NOMO-1 (cell line): Measurements from ENCODE around the gene P2RX2.

Source experiments
- DNase-seq, 2 experiments: peaks; one replicate each; lab custom pipeline; 2025; ENCODE audit not compliant: unreplicated experiment in 2 of 2; lab: John Stamatoyannopoulos, UW

Gene P2RX2

GRCh38 chr12:132600048-132601032, 18.2 kb upstream of the P2RX2 start:
- DNase-seq, result peak; percentile 72 to 82

- DNase-seq, result no peak
These were observed 17.2 kb upstream of the P2RX2 start for GRCh38 chr12:132601171-132601883.

DNA sequence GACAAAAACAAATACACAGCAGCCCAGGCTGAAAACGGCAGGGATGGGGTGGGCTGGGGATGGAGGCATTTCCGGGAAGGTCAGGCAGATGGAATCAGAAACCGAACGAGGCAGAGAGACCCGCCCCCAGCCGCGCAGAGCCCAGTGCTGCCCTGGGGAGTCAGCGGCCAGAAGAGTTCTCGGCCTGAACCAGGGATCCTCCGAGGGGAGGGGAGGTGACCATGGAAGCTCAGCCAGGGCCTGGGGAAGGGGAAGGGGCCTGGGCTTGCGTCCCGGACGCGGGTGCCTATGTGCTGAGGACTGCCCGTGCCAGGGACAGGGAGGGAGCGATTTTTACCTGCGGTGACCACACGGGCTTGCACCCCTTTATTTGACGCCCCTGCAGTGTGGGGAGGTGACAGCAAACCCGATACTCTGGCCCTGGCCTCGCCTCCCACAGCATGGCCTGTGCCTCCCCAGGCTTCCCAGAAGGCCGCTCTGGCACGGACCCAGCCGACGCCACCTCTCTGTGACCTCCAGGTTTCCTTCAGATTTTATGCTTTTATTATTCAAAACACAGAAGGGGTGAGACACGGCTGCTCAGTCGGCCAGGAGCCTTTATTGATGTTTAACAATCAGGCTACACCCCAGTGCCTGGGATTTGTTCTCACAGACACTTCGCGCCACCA, 15.9 kb upstream of the P2RX2 start:
- DNase-seq, result no peak

GRCh38 chr12:132603240-132604150, 15.1 kb upstream of the P2RX2 start:
- DNase-seq, result no peak

DNA sequence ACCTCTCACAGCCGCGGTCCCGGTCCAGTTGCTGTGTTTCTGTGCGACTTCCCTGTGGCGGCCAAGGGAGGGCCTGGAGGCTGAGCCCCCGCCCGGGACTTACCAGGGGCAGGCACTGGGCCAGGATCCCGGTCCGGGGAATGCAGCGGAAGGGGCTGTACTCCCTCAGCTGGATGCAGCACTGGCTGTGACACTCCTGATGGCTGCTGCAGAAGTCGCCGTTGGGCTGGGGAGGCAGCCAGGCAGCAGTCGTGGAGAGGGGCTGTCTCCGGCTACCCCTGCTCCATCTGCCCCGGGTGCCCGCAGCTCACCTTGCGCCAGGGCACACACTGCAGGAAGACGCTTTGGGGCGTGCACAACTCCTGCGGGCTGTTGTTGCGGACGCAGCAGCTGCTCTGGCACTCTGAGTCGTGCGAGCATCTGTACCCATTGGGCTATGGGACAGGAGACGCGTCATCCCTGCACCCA, 14.4 kb upstream of the P2RX2 start:
- no peak for DNase-seq

DNA sequence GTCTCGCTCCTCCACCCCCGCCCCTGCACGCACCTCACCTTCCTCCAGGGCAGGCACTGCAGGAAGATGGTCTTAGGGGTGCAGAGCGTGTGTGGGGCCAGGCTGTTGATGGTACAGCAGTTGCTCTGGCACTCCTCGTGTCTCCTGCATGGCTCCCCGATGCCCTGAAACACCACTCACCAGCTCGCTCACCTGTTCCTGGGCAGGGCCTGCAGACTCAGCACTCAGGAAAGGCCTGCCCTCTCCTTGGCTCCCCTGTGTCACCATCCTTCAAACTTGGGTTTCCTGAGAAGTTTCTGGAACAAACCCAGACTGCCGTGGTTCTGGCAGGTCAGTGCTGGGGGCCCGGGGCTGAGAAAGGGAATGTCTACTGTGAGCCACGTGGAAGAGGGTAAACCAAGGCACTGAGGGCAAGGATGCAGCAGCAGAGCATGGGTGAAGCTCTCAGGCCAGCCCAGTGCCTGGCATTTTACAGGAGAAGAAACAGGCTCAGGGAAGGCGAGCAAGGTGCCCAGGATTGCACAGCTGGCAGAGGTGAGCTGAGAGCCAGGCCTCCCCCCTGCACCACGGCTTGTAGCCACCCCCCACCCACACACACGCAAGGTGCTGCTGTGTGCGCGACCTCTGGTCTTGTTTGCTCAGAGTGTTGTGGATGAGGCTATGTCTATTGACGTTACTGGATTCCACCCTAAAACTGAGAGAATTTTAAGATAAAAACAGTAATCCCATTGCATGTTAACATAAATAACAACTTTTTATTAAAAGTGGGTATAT, 13.7 kb upstream of the P2RX2 start:
- DNase-seq, result no peak

GRCh38 chr12:132605892-132606291, 12.7 kb upstream of the P2RX2 start:
- DNase-seq, result no peak

DNA sequence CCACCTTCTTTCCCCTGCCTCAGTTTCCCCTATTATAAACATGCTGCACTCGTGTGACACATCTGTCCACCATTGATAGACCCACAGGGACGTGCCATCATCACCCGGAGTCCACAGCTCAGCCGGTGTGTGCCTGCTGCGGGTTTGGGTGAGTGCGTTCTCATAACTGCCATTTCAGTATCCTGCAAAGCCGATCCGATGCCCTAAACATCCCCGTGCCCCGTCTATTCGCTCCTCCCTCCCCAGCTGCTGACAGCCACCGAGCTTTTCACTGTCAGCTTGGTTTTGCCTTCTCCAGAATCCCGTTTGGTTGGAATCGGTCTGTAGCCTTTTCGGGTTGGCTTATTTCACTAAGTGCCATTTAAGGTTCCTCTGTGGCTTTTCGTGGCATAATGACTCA, 12.1 kb upstream of the P2RX2 start:
- DNase-seq, result no peak

- no peak for DNase-seq
These were observed 11.6 kb upstream of the P2RX2 start for GRCh38 chr12:132606927-132607326.

GRCh38 chr12:132608231-132609171, 10.1 kb upstream of the P2RX2 start:
- no peak for DNase-seq

- DNase-seq, result peak in 1 of 2 experiments; percentile 7
These were observed 8.4 kb upstream of the P2RX2 start, which contains the start of gene LRCOL1 for GRCh38 chr12:132610051-132610759. LRCOL1 (minus strand) TSS chr12:132610582; CDS start chr12:132606251, 4,331 bp downstream.

DNA sequence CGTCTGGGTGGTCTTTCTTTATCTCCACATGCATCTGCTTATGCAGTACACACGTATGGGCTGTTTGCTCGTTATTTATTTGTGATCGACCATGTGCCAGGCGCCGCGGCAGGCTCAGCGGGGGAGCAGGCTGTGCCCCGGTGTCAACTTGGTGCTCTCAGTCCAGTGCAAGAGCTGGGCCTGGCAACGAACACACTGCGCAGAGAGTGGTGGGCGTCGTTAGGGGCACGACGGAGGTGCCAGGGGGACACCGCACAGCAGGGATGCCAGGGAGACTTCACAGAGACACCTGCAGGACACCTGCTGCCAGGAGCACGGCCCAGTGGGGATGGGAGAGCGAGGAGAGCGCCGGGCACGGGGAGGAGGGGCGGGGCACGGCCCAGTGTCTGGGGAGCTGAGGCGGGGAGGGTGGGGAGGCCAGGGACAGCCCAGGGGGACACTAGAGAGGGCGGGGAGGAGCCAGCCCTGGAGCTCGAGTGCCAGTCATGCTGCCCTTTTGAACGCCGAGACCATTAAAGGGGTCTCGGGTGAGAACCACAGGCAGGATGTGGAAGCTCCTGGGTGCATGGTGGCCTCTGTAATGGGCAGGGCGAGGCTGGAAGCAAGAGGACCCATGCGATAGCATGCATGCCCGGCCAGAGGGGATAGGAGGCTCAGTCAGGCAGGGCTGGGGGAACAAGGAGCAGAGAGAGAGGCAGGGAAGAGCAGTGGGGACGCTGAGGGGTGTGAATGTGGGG, 7.5 kb upstream of the P2RX2 start:
- no peak for DNase-seq

DNA sequence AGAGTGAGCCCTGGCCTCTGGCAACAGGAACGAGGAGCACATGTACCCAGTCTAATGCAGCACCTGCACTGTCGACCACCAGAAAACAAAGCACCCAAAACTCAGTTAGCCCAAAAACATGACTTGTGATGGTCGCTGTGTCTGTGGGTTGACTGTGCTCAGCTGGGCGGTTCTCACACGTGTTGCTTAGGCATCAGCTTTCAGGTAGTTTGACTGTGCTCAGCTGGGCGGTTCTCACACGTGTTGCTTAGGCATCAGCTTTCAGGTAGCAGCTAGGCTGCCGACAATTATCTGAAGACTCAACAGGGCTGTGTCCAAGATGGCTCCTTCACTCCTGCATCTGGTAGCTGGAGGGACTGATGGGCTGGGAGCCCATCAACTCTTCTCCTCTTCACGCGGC, 7.0 kb upstream of the P2RX2 start:
- no peak for DNase-seq

GRCh38 chr12:132614029-132614428, 4.5 kb upstream of the P2RX2 start:
- DNase-seq, result no peak

GRCh38 chr12:132614861-132615578, 3.6 kb upstream of the P2RX2 start:
- peak; percentile 51 to 66 for DNase-seq

- DNase-seq, result no peak
These were observed 3.0 kb upstream of the P2RX2 start for GRCh38 chr12:132615579-132616038.
